ENCODE data around the gene RFFL. TPM values are rescaled to one million over a fixed set of nuclear protein-coding genes. Genes with fewer than 3 reads are reported as not detected.

RFFL gene
- total RNA-seq, 1 experiment from 2014 or later: 40.3 TPM

- no peak for ATAC-seq
- Histone ChIP-seq H3K9ac (ENCODE audit: low read length) (no peak overlapping the region), H4K20me1 (ENCODE audit: insufficient read depth) (no peaks in the 10 kb centered on the region), H3K27ac (ENCODE audit: low read depth, low read length) (no peak overlapping the region), H3K4me3 (replicated peaks in 1 of 2; ENCODE audit: low read depth in 1 of 2, low read length in 2 of 2) (no peak overlapping the region), H3K79me2 (ENCODE audit: insufficient read depth, low read length) (no peaks in the 10 kb centered on the region), H3K4me1 (ENCODE audit: control insufficient read depth in 1 of 2, insufficient read depth in 2 of 2, low read length in 2 of 2) (no peaks in the 10 kb centered on the region; a peak in 2 of 4 replicates), H2AFZ (ENCODE audit: low read depth, low read length, poor library complexity, severe bottlenecking) (no peak overlapping the region), H3K9me2 (ENCODE audit: insufficient read depth) (no peaks in the 10 kb centered on the region), H3K27me3 (ENCODE audit: insufficient read depth, low read length) (no peaks in the 10 kb centered on the region), H3K9me3 (ENCODE audit: control insufficient read depth in 1 of 2, insufficient read depth in 1 of 2, low read depth in 1 of 2, low read length in 2 of 2) (no peaks in the 10 kb centered on the region), H3K4me2 (ENCODE audit: low read length) (no peak overlapping the region), H3K36me3 (ENCODE audit: control insufficient read depth in 1 of 2, insufficient read depth in 2 of 2, low read length in 2 of 2) (peaks cover 11 to 15% of the 10 kb centered on the region in 2 experiments)
- no peak for DNase-seq (ENCODE audit: low read depth, low spot score)
- no TSS peak for BruUV-seq (replicated peaks)
- ChIA-PET RAD21 (ENCODE audit: low non-redundant PET in 1 of 2, low total read pairs in 2 of 2, uncharacterized antibody in 2 of 2, unreplicated experiment in 2 of 2) (no interaction called here), CTCF (no interaction called here), POLR2A (no interaction called here)
- intact Hi-C loops (cut with micrococcal nuclease): no loop called here
- no peak for TF ChIP-seq YY1 (IDR thresholded peaks at IDR 0.05; ENCODE audit: extremely low read depth, insufficient replicate concordance, low read depth, low read length)
- TF ChIP-seq TCF7L2 (IDR thresholded peaks at IDR 0.05; ENCODE audit: borderline replicate concordance, extremely low read depth, insufficient read depth, insufficient read length): no peak
- TF ChIP-seq, protein P1, sequence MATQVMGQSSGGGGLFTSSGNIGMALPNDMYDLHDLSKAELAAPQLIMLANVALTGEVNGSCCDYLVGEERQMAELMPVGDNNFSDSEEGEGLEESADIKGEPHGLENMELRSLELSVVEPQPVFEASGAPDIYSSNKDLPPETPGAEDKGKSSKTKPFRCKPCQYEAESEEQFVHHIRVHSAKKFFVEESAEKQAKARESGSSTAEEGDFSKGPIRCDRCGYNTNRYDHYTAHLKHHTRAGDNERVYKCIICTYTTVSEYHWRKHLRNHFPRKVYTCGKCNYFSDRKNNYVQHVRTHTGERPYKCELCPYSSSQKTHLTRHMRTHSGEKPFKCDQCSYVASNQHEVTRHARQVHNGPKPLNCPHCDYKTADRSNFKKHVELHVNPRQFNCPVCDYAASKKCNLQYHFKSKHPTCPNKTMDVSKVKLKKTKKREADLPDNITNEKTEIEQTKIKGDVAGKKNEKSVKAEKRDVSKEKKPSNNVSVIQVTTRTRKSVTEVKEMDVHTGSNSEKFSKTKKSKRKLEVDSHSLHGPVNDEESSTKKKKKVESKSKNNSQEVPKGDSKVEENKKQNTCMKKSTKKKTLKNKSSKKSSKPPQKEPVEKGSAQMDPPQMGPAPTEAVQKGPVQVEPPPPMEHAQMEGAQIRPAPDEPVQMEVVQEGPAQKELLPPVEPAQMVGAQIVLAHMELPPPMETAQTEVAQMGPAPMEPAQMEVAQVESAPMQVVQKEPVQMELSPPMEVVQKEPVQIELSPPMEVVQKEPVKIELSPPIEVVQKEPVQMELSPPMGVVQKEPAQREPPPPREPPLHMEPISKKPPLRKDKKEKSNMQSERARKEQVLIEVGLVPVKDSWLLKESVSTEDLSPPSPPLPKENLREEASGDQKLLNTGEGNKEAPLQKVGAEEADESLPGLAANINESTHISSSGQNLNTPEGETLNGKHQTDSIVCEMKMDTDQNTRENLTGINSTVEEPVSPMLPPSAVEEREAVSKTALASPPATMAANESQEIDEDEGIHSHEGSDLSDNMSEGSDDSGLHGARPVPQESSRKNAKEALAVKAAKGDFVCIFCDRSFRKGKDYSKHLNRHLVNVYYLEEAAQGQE (IDR thresholded peaks at IDR 0.05; ENCODE audit: low read depth): no peak
- no peak for TF ChIP-seq FOSL1 (IDR thresholded peaks at IDR 0.05; ENCODE audit: low read depth)
- TF ChIP-seq CEBPB (IDR thresholded peaks at IDR 0.05; ENCODE audit: low read depth): no peak
- no peak for TF ChIP-seq ZFX (IDR thresholded peaks at IDR 0.05)
- TF ChIP-seq, protein P2, sequence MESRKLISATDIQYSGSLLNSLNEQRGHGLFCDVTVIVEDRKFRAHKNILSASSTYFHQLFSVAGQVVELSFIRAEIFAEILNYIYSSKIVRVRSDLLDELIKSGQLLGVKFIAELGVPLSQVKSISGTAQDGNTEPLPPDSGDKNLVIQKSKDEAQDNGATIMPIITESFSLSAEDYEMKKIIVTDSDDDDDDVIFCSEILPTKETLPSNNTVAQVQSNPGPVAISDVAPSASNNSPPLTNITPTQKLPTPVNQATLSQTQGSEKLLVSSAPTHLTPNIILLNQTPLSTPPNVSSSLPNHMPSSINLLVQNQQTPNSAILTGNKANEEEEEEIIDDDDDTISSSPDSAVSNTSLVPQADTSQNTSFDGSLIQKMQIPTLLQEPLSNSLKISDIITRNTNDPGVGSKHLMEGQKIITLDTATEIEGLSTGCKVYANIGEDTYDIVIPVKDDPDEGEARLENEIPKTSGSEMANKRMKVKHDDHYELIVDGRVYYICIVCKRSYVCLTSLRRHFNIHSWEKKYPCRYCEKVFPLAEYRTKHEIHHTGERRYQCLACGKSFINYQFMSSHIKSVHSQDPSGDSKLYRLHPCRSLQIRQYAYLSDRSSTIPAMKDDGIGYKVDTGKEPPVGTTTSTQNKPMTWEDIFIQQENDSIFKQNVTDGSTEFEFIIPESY (IDR thresholded peaks at IDR 0.05; ENCODE audit: extremely low read depth, insufficient replicate concordance, low read length): no peak
- TF ChIP-seq ELF1 (IDR thresholded peaks at IDR 0.05; ENCODE audit: borderline replicate concordance, low read depth): no peak
- no peak for TF ChIP-seq CBX3 (IDR thresholded peaks at IDR 0.05; ENCODE audit: low read depth)
- TF ChIP-seq JUND (IDR thresholded peaks at IDR 0.05): no peak
- TF ChIP-seq RAD21 (IDR thresholded peaks at IDR 0.05; ENCODE audit: low read depth): no peak
- TF ChIP-seq SRF (IDR thresholded peaks at IDR 0.05; ENCODE audit: low read depth): no peak
- no peak for TF ChIP-seq ZNF274 (IDR thresholded peaks at IDR 0.05; ENCODE audit: low read depth, low read length)
- no peak for TF ChIP-seq POLR2AphosphoS5 (IDR thresholded peaks at IDR 0.05; ENCODE audit: low read depth, low read length)
Measured at GRCh38 chr17:35101036-35101435, 37.5 kb upstream of the RFFL start.

All from HCT116 (cell line).